ENCODE data around the gene SOX2.
"Not testable (repeated sequence)": the region's sequence is repeated elsewhere in the genome, so short reads cannot be mapped to it uniquely, and the experiment has no call there.

Gene SOX2

GRCh38 chr3:181724192-181724965, 12.7 kb downstream of the SOX2 start:
- no peak for DNase-seq

- DNase-seq: no peak
Measured at GRCh38 chr3:181725131-181725731, 13.5 kb downstream of the SOX2 start.

GRCh38 chr3:181725830-181726229, 14.1 kb downstream of the SOX2 start:
- DNase-seq: no peak

- DNase-seq: no peak
Measured at GRCh38 chr3:181726351-181727330, 14.9 kb downstream of the SOX2 start.

GRCh38 chr3:181727341-181728032, 15.8 kb downstream of the SOX2 start:
- no peak for DNase-seq

GRCh38 chr3:181728470-181729340, 17.0 kb downstream of the SOX2 start:
- DNase-seq: no peak

- no peak for DNase-seq
Measured at GRCh38 chr3:181729341-181729869, 17.7 kb downstream of the SOX2 start.

GRCh38 chr3:181730316-181730715, 18.6 kb downstream of the SOX2 start:
- no peak for DNase-seq

- no peak for DNase-seq
Measured at GRCh38 chr3:181730934-181731333, 19.2 kb downstream of the SOX2 start.

- no peak for DNase-seq
Measured at GRCh38 chr3:181735911-181736310, 24.2 kb downstream of the SOX2 start.

- no peak for DNase-seq
Measured at GRCh38 chr3:181738551-181738950, 26.8 kb downstream of the SOX2 start.

GRCh38 chr3:181739628-181740027, 27.9 kb downstream of the SOX2 start:
- DNase-seq: no peak

GRCh38 chr3:181741417-181741816, 29.7 kb downstream of the SOX2 start:
- DNase-seq: no peak

GRCh38 chr3:181752202-181752671, 40.5 kb downstream of the SOX2 start:
- no peak for DNase-seq

GRCh38 chr3:181753391-181753790, 41.7 kb downstream of the SOX2 start:
- no peak for DNase-seq

- DNase-seq: no peak
Measured at GRCh38 chr3:181755959-181756358, 44.2 kb downstream of the SOX2 start.

- DNase-seq: no peak
Measured at GRCh38 chr3:181756645-181757297, 45.0 kb downstream of the SOX2 start.

GRCh38 chr3:181757694-181758306, 46.1 kb downstream of the SOX2 start:
- DNase-seq: no peak

- no peak for DNase-seq
Measured at GRCh38 chr3:181761906-181762305, 50.2 kb downstream of the SOX2 start.

GRCh38 chr3:181764033-181764432, 52.3 kb downstream of the SOX2 start:
- DNase-seq: not testable (repeated sequence)

Data from 8988T (cell line).